Mesenchymal stem cell (in vitro differentiated cells and primary cell): ENCODE measurements around the gene MBNL1.
A peak's percentile ranks its signal among the peaks of the same experiment; 100 is the strongest.

Experiments
- DNase-seq: peaks from one replicate; pipeline ENCODE4 v3.0.0-alpha.2; 2013
- H2AFZ ChIP-seq: one replicate; pipeline ENCODE4 v1.6.1; 2013; ENCODE audit warnings: low read depth, mild to moderate bottlenecking, control low read depth, inconsistent platforms, low read length, moderate library complexity
- H2AK5ac ChIP-seq: 2 replicates; pipeline ENCODE4 v1.6.1; 2013; ENCODE audit warnings: low read length, moderate library complexity, mild to moderate bottlenecking, inconsistent platforms; ENCODE audit not compliant: severe bottlenecking
- H2BK120ac ChIP-seq: one replicate; pipeline ENCODE4 v1.6.1; 2013; ENCODE audit warnings: low read depth, mild to moderate bottlenecking, inconsistent platforms, low read length, moderate library complexity
- H2BK12ac ChIP-seq, 2 experiments: one replicate each; pipeline ENCODE4 v1.6.1; 2013; ENCODE audit warnings: inconsistent platforms in 2 of 2, low read length in 2 of 2, mild to moderate bottlenecking in 2 of 2, moderate library complexity in 2 of 2, control low read depth in 1 of 2
- H2BK15ac ChIP-seq: one replicate; pipeline ENCODE4 v1.6.1; 2013; ENCODE audit warnings: mild to moderate bottlenecking, low read depth, inconsistent platforms; ENCODE audit not compliant: poor library complexity, severe bottlenecking
- H2BK5ac ChIP-seq: 2 replicates; pipeline ENCODE4 v1.6.1; 2013; ENCODE audit warnings: low read depth, mild to moderate bottlenecking, low read length, control low read depth, inconsistent platforms; ENCODE audit not compliant: poor library complexity, severe bottlenecking
- H3K14ac ChIP-seq, 2 experiments: one replicate each; pipeline ENCODE4 v1.6.1; 2013; ENCODE audit warnings: inconsistent platforms in 2 of 2, low read length in 2 of 2, control low read depth in 1 of 2, mild to moderate bottlenecking in 1 of 2, moderate library complexity in 1 of 2
- H3K18ac ChIP-seq, 2 experiments: one replicate each; pipeline ENCODE4 v1.6.1; 2013; ENCODE audit warnings: inconsistent platforms in 2 of 2, low read length in 2 of 2, control low read depth in 1 of 2, low read depth in 1 of 2, mild to moderate bottlenecking in 1 of 2
- H3K23ac ChIP-seq, 2 experiments: one replicate each; pipeline ENCODE4 v1.6.1; 2013; ENCODE audit warnings: inconsistent platforms in 2 of 2, low read length in 2 of 2, mild to moderate bottlenecking in 2 of 2, moderate library complexity in 2 of 2, control low read depth in 1 of 2
- H3K27ac ChIP-seq: 2 replicates; pipeline ENCODE4 v1.5.1; 2013; ENCODE audit warnings: mild to moderate bottlenecking, moderate library complexity, low read length, control low read depth, inconsistent platforms; ENCODE audit not compliant: poor library complexity, severe bottlenecking
- H3K27me3 ChIP-seq, 2 experiments: 2 replicates each; pipeline versions ENCODE4 v1.6.1 to v1.7.0; 2013; ENCODE audit warnings: low read length in 2 of 2, mild to moderate bottlenecking in 2 of 2, moderate library complexity in 2 of 2, control low read depth in 1 of 2, inconsistent platforms in 1 of 2; ENCODE audit not compliant: control insufficient read depth in 1 of 2, insufficient read depth in 1 of 2
- H3K36me3 ChIP-seq, 2 experiments: 2 replicates each; pipeline versions ENCODE4 v1.6.1 to v1.7.0; 2013; ENCODE audit warnings: low read length in 2 of 2, control low read depth in 1 of 2, inconsistent platforms in 1 of 2, low read depth in 1 of 2, mild to moderate bottlenecking in 1 of 2; ENCODE audit not compliant: insufficient read depth in 2 of 2, control insufficient read depth in 1 of 2
- H3K4ac ChIP-seq, 2 experiments: one replicate each; pipeline ENCODE4 v1.6.1; 2013; ENCODE audit warnings: inconsistent platforms in 2 of 2, low read length in 2 of 2, mild to moderate bottlenecking in 2 of 2, moderate library complexity in 2 of 2, control low read depth in 1 of 2, low read depth in 1 of 2
- H3K4me1 ChIP-seq: 2 replicates; pipeline ENCODE4 v1.6.1; 2013; ENCODE audit warnings: low read depth, low read length, control low read depth; ENCODE audit not compliant: control insufficient read depth, insufficient read depth
- H3K4me2 ChIP-seq: 2 replicates; pipeline ENCODE4 v1.6.1; 2013; ENCODE audit warnings: low read length, mild to moderate bottlenecking, inconsistent platforms; ENCODE audit not compliant: poor library complexity, severe bottlenecking
- H3K4me3 ChIP-seq, 2 experiments: 2 replicates each; pipeline versions ENCODE4 v1.5.1 to v1.7.0; 2013; ENCODE audit warnings: low read length in 2 of 2, mild to moderate bottlenecking in 2 of 2, control low read depth in 1 of 2, low read depth in 1 of 2; ENCODE audit not compliant: insufficient read depth in 1 of 2
- H3K79me1 ChIP-seq: replicated peaks from 2 replicates; pipeline ENCODE4 v1.6.1; 2013; ENCODE audit warnings: mild to moderate bottlenecking, control low read depth, low read length, inconsistent platforms; ENCODE audit not compliant: poor library complexity, severe bottlenecking
- H3K9ac ChIP-seq: 2 replicates; pipeline ENCODE4 v1.7.0; 2013; ENCODE audit warnings: mild to moderate bottlenecking, low read length, moderate library complexity
- H3K9me3 ChIP-seq: 2 replicates; pipeline ENCODE4 v1.7.0; 2013; ENCODE audit warnings: mild to moderate bottlenecking, low read length; ENCODE audit not compliant: control insufficient read depth
- H4K8ac ChIP-seq: one replicate; pipeline ENCODE4 v1.6.1; 2013; ENCODE audit warnings: inconsistent platforms, mild to moderate bottlenecking, low read length, moderate library complexity
- H4K91ac ChIP-seq: one replicate; pipeline ENCODE4 v1.6.1; 2013; ENCODE audit warnings: mild to moderate bottlenecking, low read length, inconsistent platforms
- WGBS: methylation state at CpG from one replicate; pipeline ENCODE4 v1.1.7; 2013; ENCODE audit warnings: mixed read lengths; 5-methylcytosine and 5-hydroxymethylcytosine counted together

MBNL1 gene

DNA sequence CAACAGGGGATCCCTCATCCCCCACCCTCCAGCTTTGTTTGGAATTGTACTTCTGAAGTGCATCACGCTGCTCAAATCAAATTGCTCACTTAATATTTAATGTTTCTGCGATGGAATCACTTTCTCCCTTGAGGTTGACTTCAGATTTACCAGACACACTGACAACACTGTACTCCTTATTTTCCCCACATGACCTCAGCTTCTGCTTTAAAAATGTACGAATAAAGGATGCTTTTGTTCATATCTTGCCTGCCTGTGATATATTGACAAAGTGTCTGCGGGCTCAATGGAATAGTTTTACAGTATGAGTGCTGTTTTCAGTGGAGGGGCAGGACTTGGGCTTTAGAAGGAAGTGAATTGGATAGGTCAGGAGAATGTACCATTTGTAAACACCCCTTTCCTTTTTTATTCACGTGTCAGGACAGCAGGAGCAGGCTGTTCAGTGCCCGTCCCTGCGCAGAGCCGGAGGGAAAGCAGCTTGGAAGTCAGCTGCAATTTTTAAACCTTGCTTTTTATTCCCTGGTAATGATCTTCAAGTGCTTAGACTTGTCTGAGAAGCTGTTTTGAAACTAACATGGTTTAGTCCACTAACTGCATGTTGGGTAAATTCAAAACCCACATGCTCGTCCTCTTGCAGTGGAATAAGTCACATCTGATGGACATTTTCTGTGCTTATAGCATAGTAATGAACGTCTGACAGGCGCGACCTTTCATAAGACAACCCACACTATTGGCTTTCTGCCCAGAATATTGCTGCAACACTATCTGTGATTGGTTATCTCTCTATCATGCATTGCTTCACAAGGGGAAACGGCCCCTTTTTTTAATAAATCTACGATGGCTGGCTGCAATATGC, 29.9 kb downstream of the MBNL1 start:
- Histone ChIP-seq H3K4me1 (peaks cover 7% of the 10 kb centered on the region), H2AK5ac (no peak overlapping the region), H3K14ac (no peak overlapping the region), H3K27ac (peak overlapping the region; percentile 68), H2BK12ac (no peak overlapping the region), H3K9me3 (no peaks in the 10 kb centered on the region), H2AFZ (no peak overlapping the region), H3K4me2 (no peak overlapping the region), H3K9ac (peak overlapping the region; percentile 88), H4K8ac (no peak overlapping the region), H4K91ac (peak overlapping the region; percentile 68), H3K4ac (no peak overlapping the region), H3K79me1 (peaks cover 2% of the 10 kb centered on the region), H3K36me3 (peaks cover 3 to 22% of the 10 kb centered on the region in 2 experiments), H3K18ac (peak overlapping the region in 1 of 2 experiments; percentile 70), H2BK5ac (no peak overlapping the region), H3K27me3 (no peaks in the 10 kb centered on the region), H3K4me3 (peak overlapping the region in 1 of 2 experiments; percentile 71), H2BK120ac (no peak overlapping the region), H3K23ac (no peak overlapping the region), H2BK15ac (no peak overlapping the region)
- 64% methylated on average over 12 of the region's 14 CpGs for WGBS
- DNase-seq, result peak; percentile 95

DNA sequence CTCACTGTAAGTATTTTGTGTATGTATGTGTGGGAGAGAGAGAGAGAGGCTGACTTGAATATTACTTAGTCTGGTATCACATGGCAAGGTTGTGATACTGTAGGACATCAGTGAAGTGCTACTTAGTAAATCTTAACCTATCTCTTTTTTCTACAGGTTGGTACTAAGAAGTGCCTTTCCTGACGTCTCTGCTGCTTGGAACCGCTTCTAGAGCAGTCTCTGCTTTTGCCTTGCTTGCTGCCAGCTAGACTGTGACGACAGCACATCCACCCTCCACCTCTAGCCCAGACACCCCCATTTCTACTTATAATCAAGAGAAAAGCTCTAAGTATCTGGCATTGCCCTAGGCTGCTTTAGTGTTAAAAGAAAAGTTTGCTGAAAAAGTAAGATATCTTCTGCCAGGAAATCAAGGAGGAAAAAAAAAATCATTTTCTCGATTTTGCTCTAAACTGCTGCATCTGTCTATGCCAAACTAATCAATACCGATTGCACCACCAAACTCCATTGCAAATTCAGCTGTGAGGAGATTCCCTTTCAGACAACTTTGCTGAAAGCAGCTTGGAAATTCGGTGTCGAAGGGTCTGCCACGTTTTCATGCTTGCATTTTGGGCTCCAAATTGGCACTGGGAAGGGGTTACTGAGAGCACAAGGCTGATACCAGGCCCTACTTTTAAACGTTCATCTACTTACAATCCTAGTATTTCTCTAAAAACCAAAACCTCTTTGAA, 30.7 kb downstream of the MBNL1 start:
- no peaks in the 10 kb centered on the region for H3K9me3 ChIP-seq
- DNase-seq, result no peak
- peak overlapping the region; percentile 33 for H3K27ac ChIP-seq
- peak overlapping the region in 1 of 2 experiments; percentile 17 for H3K4ac ChIP-seq
- H3K36me3 ChIP-seq, result peaks cover 3 to 22% of the 10 kb centered on the region in 2 experiments
- peak overlapping the region; percentile 88 for H3K9ac ChIP-seq
- H2BK12ac ChIP-seq, result peak overlapping the region in 1 of 2 experiments; percentile 39
- H2AK5ac ChIP-seq, result no peak overlapping the region
- H3K4me2 ChIP-seq, result no peak overlapping the region
- no peak overlapping the region for H3K23ac ChIP-seq
- no peak overlapping the region for H4K91ac ChIP-seq
- no peak overlapping the region for H2BK5ac ChIP-seq
- H3K4me1 ChIP-seq, result peaks cover 7% of the 10 kb centered on the region
- H3K18ac ChIP-seq, result peak overlapping the region in 1 of 2 experiments; percentile 43
- H2BK15ac ChIP-seq, result no peak overlapping the region
- no peak overlapping the region for H2BK120ac ChIP-seq
- H3K27me3 ChIP-seq, result no peaks in the 10 kb centered on the region
- H3K14ac ChIP-seq, result no peak overlapping the region
- no peak overlapping the region for H4K8ac ChIP-seq
- no peak overlapping the region for H2AFZ ChIP-seq
- peaks cover 2% of the 10 kb centered on the region for H3K79me1 ChIP-seq
- peak overlapping the region in 1 of 2 experiments; percentile 71 for H3K4me3 ChIP-seq
- 84% methylated on average over 7 of the region's 9 CpGs for WGBS

DNA sequence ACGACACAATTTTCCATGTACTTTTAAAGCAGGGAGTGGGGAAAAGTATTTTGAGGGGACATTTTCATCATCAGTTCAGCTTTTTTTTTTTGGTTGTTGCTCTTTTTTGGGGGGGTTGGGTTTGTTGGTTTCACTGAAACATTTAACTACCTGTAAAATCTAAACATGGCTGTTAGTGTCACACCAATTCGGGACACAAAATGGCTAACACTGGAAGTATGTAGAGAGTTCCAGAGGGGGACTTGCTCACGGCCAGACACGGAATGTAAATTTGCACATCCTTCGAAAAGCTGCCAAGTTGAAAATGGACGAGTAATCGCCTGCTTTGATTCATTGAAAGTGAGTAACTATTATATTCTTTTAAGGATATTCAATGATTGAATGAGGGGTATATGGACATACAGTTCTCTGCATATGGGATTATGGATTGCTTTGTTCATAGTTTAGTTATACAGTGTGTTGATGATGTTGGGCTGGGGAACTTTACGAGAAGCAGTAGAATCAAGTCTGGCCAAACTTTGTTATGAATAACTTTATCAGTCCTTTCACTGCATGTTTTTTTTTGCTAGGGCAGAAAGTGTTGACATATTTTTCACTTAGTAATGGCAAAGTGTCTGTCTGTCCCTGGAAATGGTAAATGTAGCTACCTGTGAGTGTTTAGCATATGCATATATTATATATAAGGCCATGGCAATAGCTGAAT, 31.5 kb downstream of the MBNL1 start:
- no peak overlapping the region for H3K4me2 ChIP-seq
- DNase-seq, result no peak

More for the DNA sequence above, 31.5 kb downstream of the MBNL1 start:
- peaks cover 3 to 22% of the 10 kb centered on the region in 2 experiments for H3K36me3 ChIP-seq
- H3K9ac ChIP-seq, result peak overlapping the region; percentile 88
- no peak overlapping the region for H4K8ac ChIP-seq
- H3K27me3 ChIP-seq, result no peaks in the 10 kb centered on the region
- H2AFZ ChIP-seq, result no peak overlapping the region
- H3K23ac ChIP-seq, result no peak overlapping the region
- H3K79me1 ChIP-seq, result peaks cover 2% of the 10 kb centered on the region
- H2AK5ac ChIP-seq, result no peak overlapping the region
- H2BK15ac ChIP-seq, result no peak overlapping the region
- H2BK12ac ChIP-seq, result no peak overlapping the region
- H3K4ac ChIP-seq, result no peak overlapping the region
- no peak overlapping the region for H2BK5ac ChIP-seq
- H3K27ac ChIP-seq, result no peak overlapping the region
- H3K4me3 ChIP-seq, result peak overlapping the region in 1 of 2 experiments; percentile 71
- H3K9me3 ChIP-seq, result no peaks in the 10 kb centered on the region
- H2BK120ac ChIP-seq, result no peak overlapping the region
- H3K14ac ChIP-seq, result no peak overlapping the region
- no peak overlapping the region for H4K91ac ChIP-seq
- H3K18ac ChIP-seq, result no peak overlapping the region
- H3K4me1 ChIP-seq, result peaks cover 7% of the 10 kb centered on the region
- 93% methylated on average over 8 of the region's 8 CpGs for WGBS
